Right ventricle myocardium superior (tissue), 1 donor: ENCODE results near the gene GGTLC2. TPM values are rescaled to one million over a fixed set of nuclear protein-coding genes. Genes with fewer than 3 reads are reported as not detected.
"Not testable (repeated sequence)": the region's sequence is repeated elsewhere in the genome, so short reads cannot be mapped to it uniquely, and the experiment has no call there.

Experiments used
- ATAC-seq: fragments of 200-7000 bp; cut with Tn5 transposase; one replicate; pipeline ENCODE4 v1.9.1; 2020; ENCODE audit warnings: mild to moderate bottlenecking; ENCODE audit not compliant: poor library complexity
- DNase-seq: peaks from one replicate; pipeline ENCODE4 v3.0.0-alpha.2; 2020
- intact Hi-C: fragments of 100-400 bp; cut with DNase I; formaldehyde crosslinking; loops from one replicate; pipeline ENCODE4 v1.11.2; 2022
- total RNA-seq: library from RNA; stranded (reverse); fragmentation: NEBNext Ultra II Directional; extraction: Animal tissue kit (Norgen Biotek cat#: 25700); gene quantifications from one replicate; pipeline ENCODE4 v1.2.1, GENCODE V29; 2021
- donor health status: DM: no; HTN: yes; CAD: no; lungs with severe emphysema.

GGTLC2 gene
- total RNA-seq, 1 donor from 2014 or later, result not detected

DNA sequence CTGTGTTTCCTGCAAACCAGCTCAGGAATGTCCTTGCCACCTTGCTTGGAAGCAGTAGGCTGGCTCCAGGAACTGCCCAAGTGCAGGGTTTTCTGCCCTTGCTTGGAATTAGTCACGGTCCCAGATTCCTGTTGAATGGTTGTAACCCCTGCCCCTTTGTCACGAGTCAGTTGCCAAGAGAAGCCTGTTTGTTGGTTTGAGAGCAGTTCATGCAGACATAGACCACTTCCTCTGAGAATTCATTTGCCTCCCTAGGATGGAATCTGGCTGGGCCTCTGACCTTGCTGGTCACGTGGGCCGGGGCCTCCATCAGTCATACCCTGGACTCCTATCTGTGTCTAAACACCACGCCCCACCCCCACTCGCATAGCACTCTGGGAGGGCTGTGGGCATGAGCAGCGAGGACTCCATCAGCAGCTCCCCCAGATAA lies 13.2 kb upstream of the GGTLC2 start:
- DNase-seq, ATAC-seq: not testable (repeated sequence)

DNA sequence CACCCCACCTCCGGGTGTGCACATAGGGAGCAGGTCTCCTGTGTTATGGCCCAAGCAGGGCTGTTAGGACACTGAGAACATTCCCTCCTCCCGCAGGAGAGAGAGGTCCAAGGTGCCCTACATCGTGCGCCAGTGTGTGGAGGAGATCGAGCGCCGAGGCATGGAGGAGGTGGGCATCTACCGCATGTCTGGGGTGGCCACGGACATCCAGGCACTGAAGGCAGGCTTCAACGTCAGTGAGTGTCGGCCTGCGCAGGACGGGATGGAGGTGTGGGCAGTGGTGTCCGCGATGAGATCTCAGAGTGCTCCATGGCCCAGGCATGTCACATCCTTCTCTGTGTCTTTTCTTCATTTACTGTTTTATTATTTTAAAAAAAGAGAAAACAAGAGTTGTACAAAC lies 12.2 kb upstream of the GGTLC2 start:
- ATAC-seq, intact Hi-C loops, DNase-seq: not testable (repeated sequence)

More for the DNA sequence above, 13.2 kb upstream of the GGTLC2 start:
- intact Hi-C loops, result not testable (repeated sequence)

DNA sequence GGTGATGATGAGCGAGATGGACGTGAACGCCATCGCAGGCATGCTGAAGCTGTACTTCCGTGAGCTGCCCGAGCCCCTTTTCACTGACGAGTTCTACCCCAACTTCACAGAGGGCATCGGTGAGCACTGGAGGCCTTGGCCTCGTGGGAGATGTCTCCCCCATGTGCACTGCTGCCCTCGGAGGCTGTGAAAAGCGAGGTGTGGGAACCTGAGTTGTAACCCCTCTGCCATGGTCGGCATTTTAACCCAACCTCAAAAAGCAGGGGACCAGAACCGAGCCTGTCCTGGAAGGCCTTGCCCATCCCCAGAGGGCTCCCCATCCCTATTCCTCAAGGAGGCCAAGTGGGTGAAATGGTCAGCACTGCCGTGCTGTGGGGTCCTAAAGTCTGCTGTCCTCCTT lies 10.9 kb upstream of the GGTLC2 start:
- intact Hi-C loops, DNase-seq, ATAC-seq: not testable (repeated sequence)

DNA sequence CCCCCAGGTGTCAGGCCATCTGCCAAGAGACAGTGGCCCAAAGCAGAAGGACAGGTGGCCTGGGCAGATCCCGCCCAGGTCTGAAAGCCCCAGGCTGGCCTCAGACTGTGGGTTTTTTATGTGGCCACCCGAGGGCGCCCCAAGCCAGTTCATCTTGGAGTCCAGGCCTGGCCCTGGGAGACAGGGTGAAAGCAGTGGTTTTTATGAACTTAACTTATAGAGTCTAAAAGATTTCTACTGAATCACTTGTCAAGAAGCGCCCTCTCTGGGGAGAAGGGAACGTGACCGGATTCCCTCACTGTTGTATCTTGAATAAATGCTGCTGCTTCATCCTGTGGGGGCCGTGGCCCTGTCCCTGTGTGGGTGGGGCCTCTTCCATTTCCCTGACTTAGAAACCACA lies 8.2 kb upstream of the GGTLC2 start:
- DNase-seq, ATAC-seq, intact Hi-C loops: not testable (repeated sequence)

DNA sequence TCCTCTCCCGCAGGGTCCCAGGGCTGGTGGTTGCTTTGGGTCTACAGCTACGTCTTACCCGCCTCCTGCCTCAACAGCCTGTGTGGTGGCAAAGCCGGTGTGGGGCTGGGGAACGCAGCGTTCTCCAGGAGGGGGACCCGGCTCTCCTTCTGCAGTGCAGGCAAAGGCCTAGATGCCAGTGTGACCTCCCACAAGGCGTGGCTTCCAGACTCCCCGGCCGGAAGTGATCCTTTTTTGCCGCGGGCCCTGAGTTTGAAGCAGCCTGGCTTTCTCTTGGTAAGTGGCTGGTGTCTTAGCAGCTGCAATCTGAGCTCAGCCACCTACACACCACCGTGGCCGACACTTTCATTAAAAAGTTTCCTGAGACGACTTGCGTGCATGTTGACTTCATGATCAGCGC lies 6.1 kb upstream of the GGTLC2 start:
- intact Hi-C loops, DNase-seq, ATAC-seq: not testable (repeated sequence)

DNA sequence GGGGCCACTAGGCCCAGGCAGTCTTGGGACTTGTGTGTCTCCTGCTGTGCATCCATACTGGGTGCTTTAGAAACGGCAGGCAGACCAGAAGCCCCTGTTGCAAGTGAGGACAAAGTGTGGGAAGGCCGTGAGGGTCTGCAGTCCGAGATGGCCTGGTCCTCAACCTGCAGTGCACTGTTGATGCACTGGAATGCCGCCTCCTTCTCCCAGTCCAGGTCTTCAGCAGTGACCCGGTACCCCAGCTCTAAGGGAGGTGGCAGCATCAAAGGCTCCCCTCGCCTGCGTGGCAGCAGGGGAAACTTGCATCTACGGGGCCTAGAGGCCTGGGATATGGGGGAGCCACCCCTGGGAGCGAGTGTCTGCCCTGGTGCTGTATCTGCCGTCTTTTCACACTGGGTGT lies 2.2 kb upstream of the GGTLC2 start:
- DNase-seq, intact Hi-C loops, ATAC-seq: not testable (repeated sequence)

DNA sequence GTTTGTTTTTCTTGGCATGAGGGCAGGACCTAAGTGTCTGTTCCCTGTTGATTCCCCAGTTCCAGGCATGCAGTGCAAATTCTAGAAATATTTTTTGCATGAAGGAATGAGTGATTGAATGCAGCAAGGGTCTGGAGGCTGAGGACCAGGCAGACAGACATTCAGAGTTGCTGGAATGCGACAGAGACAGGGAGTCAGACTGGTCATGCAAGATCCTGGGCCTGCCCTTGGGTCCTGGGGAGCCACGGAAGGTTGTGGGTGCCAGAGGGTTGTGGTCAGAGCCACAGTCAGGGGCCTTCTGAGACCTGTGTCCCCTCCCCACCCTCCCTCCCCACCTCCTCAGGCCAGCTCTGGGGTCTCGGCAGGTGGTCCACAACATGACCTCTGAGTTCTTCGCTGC lies 1.6 kb downstream of the GGTLC2 start:
- ATAC-seq, DNase-seq, intact Hi-C loops: not testable (repeated sequence)

DNA sequence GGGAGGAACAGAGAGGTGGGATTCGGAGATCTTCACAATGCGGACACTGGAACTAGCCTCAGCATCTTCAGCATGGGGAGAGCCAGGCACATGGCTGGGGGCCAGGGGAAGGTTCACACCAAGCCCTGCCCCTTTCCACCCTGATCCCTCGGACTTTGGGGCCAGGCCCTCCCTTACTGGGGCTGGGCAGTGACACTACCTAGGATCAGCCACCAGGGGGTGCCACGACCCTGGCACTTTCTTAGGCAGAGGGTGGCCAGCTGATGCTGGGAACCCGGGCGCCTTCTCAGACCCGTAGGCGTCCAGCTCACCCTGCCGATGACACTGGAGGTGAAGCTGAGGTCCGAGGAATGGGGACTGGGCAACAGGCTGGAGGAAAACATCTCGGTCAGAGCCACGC lies 3.5 kb downstream of the GGTLC2 start:
- ATAC-seq, intact Hi-C loops, DNase-seq: not testable (repeated sequence)

DNA sequence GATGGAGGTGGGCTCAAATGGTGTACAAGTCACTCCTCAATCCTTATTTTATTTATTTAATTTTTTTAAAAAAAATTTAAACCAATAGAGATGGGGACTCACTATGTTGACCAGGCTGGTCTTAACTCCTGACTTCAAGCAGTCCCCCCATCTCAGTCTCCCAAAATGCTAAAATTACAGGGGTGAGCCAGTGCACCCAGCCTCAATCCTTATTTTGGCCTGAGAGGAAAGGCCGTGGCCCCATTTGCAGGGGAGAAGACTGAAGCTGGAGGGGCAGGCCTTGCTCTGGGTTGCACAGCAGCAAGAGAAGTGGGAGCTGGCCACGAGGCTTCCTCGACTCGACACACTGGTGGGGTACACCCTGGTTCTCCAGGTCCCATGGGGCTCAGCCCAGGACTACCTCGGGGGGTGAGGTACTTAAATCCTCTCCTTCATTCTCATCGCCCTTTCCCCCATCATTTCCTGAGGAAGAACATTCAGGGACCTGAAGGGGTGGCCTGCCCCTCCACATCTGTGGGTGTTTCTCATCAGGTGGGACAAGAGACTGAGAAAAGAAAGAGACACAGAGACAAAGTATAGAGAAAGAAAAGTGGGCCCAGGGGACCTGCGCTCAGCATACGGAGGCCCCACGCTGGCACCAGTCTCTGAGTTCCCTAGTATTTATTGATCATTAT lies 4.6 kb downstream of the GGTLC2 start:
- intact Hi-C loops, ATAC-seq, DNase-seq: not testable (repeated sequence)

DNA sequence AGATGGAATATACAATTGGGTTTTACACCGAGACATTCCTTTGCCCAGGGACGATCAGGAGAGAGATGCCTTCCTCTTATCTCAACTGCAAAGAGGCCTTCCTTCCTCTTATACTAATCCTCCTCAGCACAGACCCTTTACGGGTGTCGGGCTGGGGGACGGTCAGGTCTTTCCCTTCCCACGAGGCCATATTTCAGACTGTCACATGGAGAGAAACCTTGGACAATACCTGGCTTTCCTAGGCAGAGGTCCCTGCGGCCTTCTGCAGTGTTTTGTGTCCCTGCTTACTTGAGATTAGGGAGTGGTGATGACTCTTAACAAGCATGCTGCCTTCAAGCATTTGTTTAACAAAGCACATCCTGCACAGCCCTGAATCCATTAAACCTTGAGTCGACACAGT lies 5.3 kb downstream of the GGTLC2 start:
- ATAC-seq, DNase-seq, intact Hi-C loops: not testable (repeated sequence)

DNA sequence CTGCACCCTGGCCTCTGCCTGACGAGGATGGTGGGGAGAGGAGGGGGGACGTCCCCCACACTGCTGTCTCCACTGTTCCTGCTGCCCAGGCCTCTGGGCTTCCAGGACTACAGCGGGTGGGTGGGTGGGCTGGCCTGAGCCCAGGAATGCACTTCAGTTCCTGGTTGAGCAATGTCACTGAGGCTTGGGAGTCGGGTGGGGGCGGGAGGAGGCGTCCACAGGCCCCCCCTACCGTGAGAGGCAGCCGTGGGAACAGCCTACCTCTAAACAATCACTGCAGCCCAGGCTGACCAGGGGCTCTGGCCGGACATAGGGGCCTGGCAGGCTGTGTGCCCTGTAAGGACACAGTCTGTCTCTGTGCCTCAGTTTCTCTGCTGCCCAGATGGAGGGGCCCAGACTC lies 6.0 kb downstream of the GGTLC2 start:
- ATAC-seq, DNase-seq, intact Hi-C loops: not testable (repeated sequence)

DNA sequence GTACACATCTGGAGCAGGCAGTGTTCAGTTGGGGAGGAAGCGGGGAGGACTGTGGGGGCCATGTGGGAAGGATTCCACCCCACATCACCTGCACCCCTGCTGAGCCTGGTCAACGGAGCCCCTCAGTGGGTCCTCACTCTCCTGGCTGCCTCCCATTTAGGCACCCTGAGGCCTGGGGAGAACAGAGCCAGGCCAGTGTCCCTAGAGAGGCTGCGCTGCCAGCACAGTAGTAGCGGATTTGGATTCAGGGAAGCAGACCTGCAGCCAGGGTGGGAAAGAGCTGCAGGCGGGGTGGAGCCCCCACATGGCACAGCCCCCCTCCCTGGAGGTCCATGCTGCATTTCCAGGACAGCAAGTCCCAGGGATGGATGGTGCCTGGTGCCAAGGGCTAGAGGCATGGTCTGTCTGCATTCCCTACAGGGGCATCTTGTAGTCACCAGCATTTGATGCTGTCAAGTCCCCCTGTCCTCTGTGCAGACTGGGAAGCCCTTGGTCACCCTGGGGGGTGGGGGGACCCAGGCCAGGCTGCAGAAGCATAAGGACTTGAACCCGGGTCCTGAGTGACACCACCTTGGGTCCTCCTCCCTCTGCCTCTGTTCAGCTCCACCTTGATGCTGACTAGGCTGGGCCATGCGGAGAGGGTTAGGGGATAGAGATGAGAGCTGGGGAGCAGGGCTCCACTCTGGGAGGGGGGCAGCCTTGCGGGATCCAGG lies 6.5 kb downstream of the GGTLC2 start:
- DNase-seq, intact Hi-C loops, ATAC-seq: not testable (repeated sequence)

DNA sequence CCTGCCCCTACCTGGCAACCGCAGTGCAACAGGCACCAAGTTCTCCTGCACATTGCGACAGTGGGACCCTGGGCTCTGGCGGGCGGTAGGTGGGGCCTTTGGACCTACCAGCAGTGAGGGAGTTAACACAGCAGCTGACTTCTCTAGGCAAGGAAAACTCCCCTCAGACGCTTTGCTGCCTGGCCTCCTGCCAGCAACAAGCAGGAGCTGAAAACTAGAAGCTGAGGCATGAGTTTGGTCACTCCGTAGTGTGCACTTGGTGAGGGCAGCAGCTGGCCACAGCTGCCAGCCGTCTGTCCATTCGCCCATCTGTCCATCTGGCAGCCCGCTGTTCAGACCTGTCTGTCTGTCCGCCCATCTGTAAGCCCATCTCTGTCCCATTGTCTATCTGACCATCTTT lies 7.2 kb downstream of the GGTLC2 start:
- peak; percentile 67 for DNase-seq
- intact Hi-C loops, ATAC-seq: not testable (repeated sequence)

DNA sequence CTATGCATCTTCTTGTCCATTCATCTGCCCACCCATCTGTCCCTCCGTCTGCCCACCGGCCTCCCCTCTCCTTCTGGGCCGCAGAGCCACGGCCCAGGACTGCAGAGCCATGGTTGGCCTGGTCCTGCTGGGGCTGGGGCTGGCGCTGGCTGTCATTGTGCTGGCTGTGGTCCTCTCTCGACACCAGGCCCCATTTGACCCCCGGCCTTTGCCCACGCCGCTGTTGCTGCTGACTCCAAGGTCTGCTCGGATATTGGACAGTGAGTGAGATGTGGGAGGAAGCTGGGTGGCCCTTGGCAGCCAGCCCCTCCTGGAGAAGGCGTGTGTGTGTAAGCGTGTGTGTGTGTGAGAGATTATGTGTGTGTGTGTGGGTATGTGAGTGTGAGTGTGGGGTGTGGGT lies 7.7 kb downstream of the GGTLC2 start:
- DNase-seq, intact Hi-C loops, ATAC-seq: not testable (repeated sequence)

DNA sequence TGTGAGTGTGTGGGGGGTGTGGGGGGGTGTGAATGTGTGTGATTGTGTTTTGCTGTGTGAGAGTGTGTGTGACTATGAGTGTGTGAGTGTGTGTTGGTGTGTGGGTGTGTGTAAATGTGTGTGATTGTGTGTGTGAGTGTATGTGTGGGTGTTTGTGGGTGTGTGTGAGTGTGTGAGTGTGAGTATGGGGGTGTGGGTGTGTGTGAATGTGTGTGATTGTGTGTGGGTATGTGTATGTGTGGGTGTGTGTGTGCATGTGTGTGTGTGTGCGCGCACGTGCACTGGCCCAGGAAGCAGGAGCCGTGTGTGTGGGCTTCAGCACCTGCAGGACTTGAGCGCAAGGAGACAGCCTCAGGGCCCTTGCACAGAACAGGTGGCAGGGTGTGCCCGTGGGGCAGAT lies 8.2 kb downstream of the GGTLC2 start:
- DNase-seq, ATAC-seq, intact Hi-C loops: not testable (repeated sequence)

DNA sequence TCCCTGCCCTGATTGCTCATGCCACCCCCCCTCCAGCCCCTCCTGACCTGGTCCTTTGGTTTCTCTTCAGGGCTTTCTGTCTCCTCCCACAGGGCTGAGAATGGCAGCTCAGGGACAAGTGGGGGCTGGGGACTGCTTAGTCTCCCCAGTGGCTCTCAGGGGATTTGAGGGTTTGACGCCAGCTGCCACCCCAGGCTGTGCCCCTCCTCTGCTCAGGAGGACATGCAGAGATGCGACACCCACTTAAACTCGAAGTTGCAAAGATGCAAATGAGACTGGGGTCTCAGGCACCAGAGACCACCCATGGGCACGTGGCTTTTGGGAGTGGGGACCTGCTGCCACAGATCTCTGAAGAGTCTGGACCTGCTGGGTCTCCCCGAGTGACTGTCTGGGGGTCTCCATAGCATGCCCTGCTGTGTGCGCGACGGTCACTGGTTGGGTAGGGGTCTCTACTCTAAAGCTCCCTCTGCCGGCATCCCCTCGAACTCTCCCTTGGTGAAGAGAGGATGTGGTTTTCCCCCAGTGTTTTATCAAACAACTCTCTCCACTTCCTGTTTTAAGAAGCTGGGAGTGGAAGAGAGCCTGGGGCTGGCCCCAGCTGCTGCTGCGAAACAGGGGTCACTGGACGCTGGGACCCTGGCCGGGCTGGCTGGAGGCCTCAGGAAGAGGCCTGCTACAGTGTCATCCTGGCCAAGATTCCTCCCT lies 9.4 kb downstream of the GGTLC2 start:
- DNase-seq, intact Hi-C loops, ATAC-seq: not testable (repeated sequence)

DNA sequence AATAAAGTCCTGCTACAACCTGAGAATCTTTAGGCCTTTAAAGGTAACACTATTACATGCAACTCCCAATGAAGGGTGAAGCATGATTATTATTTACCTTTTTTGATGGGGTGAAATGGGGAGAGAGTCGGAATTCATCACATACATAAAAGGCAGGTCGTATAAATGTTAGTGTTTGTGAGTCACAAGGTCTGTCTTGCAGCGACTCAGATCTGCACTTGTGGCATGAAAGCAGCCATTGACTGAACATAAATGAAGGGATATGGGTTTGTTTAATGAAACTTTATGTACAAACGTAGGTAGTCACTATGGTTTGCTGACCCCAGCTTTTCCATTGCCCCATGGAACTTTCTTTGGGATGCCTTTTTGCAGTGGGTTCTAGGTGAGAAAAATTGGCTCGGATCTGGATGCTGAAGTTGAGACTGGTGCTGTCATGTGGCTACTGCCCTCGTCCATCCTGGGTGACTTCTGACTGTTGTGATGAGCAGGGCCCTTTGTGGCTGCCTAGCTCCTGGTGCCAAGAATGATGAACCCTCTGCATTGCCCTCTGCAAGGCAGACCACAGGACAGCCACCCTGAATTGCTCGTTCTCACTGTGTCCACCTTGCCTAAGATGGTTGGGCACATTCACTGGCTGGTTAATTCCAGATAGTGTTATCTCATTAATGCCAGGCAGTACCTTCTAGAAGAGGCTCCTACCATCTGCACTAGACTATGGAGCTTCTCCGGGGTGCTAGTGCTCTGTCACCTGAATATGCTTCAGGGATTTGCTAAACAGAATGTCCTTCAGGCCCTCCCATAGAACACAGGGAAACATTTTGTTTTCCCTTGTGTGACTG lies 11.3 kb downstream of the GGTLC2 start:
- no peak for ATAC-seq
- no peak for DNase-seq
- intact Hi-C loops, result no loop called here

DNA sequence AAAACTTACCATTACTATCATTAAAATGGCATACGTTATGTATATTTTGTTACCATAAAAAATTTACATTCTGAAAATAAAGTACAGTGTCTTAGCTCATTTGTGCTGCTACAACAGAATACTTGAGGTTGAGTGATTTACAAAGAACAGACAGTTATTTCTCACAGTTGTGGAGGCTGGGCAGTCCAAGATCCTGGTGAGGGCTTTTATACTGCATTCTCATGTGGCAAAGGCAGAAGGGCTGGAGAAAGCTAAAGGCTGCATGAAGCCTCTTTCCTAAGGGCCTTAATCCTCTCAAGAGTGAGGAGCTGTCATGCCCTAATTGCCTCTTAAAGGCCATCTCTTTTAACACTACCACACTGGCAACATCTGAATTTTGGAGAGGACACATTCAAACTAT lies 13.3 kb downstream of the GGTLC2 start:
- ATAC-seq (no peak), DNase-seq (no peak)
- intact Hi-C loops, result no loop called here
